Measurements from ENCODE around the gene EVPLL.
"Not testable (repeated sequence)": the region's sequence is repeated elsewhere in the genome, so short reads cannot be mapped to it uniquely, and the experiment has no call there.

Gene EVPLL

DNA sequence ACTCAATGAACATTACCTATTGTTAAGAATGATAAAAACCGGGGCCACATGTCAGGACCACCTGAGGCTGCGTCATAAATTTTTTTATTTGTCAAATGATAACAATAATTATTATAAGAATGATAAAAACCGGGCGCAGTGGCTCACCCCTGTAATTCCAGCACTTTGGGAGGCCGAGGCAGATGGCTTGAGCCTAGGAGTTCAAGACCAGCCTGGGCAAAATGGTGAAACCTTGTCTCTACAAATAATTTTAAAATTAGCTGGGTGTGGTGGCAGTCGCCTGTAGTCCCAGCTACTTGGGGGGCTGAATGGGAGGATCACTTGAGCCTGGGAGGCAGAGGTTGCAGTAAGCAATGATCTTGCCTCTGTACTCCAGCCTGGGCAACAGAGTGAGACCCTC is 13.4 kb upstream of the EVPLL start:
- DNase-seq (ENCODE audit: low read depth): no peak
- TF ChIP-seq, protein P1, sequence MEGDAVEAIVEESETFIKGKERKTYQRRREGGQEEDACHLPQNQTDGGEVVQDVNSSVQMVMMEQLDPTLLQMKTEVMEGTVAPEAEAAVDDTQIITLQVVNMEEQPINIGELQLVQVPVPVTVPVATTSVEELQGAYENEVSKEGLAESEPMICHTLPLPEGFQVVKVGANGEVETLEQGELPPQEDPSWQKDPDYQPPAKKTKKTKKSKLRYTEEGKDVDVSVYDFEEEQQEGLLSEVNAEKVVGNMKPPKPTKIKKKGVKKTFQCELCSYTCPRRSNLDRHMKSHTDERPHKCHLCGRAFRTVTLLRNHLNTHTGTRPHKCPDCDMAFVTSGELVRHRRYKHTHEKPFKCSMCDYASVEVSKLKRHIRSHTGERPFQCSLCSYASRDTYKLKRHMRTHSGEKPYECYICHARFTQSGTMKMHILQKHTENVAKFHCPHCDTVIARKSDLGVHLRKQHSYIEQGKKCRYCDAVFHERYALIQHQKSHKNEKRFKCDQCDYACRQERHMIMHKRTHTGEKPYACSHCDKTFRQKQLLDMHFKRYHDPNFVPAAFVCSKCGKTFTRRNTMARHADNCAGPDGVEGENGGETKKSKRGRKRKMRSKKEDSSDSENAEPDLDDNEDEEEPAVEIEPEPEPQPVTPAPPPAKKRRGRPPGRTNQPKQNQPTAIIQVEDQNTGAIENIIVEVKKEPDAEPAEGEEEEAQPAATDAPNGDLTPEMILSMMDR (conservative IDR thresholded peaks at IDR 0.05; ENCODE audit: control insufficient read depth, insufficient read depth, low read depth, low read length): no peak
- H3K4me3 ChIP-seq (ENCODE audit: control insufficient read depth, low read depth, low read length): no peak overlapping the region

DNA sequence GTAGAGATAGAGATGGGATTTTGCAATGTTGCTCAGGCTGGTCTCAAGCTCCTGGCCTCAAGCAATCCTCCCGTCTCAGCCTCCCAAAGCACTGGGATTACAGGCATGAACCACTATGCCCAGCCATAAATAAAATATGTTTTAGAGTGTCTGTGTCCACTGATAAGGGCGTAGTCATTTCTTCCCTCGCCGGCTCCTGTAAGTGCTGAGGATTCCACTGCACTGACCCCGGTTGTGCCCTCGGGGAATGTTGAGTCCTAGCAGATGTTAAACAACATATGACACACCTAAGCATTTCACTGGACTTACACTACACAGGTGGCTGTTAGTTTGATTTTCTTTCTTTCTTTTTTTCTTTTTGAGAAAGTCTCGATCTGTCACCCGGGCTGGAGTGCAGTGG is 8.6 kb upstream of the EVPLL start:
- TF ChIP-seq, protein P1 (conservative IDR thresholded peaks at IDR 0.05; ENCODE audit: control insufficient read depth, insufficient read depth, low read depth, low read length): no peak
- H3K4me3 ChIP-seq (ENCODE audit: control insufficient read depth, low read depth, low read length): no peak overlapping the region
- no peak for DNase-seq (ENCODE audit: low read depth)

DNA sequence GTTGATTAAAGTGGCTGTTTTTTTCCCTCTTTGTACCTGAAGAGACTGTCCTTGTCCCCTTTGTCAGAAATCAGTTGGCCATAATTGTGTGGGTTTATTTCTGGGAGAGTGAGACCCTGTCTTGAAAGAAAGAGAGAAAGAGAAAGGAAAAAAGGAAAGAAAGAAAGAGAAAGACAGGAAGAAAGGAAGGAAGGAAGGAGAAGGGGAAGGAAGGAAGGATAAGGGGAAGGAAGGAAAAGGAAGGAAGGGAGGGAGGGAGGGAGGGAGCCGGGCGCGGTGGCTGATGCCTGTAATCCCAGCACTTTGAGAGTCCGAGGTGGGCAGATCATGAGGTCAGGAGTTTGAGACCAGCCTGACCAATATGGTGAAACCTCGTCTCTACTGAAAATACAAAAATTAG is 6.8 kb upstream of the EVPLL start:
- no peak for DNase-seq (ENCODE audit: low read depth)
- no peak overlapping the region for H3K4me3 ChIP-seq (ENCODE audit: control insufficient read depth, low read depth, low read length)
- TF ChIP-seq, protein P1 (conservative IDR thresholded peaks at IDR 0.05; ENCODE audit: control insufficient read depth, insufficient read depth, low read depth, low read length): no peak

DNA sequence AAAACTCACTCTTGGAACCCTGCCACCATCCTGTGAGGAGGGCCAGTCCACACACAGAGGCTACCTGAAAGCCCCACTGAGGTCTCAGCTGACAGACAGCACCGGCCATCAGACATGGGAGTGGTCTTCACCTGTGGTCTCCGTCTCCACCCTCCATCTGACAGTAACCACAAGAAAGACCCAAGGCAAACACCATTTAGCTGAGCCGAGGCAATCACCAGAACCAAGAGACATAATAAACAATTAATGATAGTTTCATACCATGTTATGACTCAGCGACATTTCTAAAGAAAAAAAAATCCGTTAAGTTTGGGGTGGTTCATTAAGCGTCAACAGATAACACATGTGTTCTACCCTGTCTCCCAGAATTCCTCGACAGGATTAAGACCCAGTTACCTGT is 6.1 kb upstream of the EVPLL start:
- DNase-seq (ENCODE audit: low read depth): no peak
- H3K4me3 ChIP-seq (ENCODE audit: control insufficient read depth, low read depth, low read length): no peak overlapping the region
- TF ChIP-seq, protein P1 (conservative IDR thresholded peaks at IDR 0.05; ENCODE audit: control insufficient read depth, insufficient read depth, low read depth, low read length): no peak

DNA sequence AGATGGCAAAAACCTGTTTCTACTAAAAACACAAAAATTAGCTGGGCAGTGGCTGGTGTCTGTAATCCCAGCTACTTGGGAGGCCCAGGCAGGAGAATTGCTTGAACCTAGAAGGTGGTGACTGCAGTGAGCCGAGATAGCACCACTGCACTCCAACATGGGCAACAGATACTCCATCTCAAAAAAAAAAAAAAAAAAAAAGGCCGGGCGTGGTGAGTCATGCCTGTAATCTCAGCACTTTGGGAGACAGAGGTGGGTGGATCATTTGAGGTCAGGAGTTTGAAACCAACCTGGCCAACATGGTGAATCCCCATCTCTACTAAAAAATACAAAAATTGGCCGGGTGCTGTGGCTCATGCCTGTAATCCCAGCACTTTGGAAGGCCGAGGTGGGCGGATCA is 4.4 kb upstream of the EVPLL start:
- not testable (repeated sequence) for H3K4me3 ChIP-seq (ENCODE audit: control insufficient read depth, low read depth, low read length); DNase-seq (ENCODE audit: low read depth)

DNA sequence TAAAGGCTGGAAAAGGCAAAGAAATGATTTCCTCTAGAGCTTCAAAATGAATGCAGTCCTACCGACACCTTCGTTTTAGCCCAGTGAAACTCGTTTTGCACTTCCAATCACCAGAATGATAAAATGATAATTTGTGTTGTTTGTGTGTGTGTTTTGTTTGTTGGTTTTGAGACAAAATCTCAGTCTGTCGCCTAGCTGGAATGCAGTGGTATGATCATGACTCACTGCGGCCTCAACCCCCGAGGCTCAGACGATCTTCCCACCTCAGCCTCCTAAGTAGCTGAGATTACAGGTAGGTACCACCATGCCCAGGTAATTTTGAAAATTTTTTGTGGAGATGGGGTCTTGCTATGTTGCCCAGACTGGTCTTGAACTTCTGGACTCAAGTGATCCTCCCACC is 3.4 kb upstream of the EVPLL start:
- no peak overlapping the region for H3K4me3 ChIP-seq (ENCODE audit: control insufficient read depth, low read depth, low read length)
- TF ChIP-seq, protein P1 (conservative IDR thresholded peaks at IDR 0.05; ENCODE audit: control insufficient read depth, insufficient read depth, low read depth, low read length): no peak
- DNase-seq (ENCODE audit: low read depth): no peak

DNA sequence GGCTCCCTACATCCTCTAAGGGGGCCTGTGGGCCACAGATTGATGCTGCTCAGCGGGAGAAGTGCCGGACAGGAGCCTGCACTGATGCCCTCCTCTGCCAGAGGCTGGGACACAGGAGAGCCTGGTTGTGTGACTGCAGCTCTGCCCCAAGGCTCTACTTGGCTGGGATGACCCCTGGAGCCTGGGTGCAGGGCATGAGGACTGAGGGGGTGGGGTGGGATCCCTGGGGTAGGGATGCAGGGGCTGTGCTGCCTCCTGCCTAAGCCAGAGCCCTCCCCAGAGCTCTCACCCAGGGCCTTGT is 577 bp downstream of the EVPLL start:
- TF ChIP-seq, protein P1 (conservative IDR thresholded peaks at IDR 0.05; ENCODE audit: control insufficient read depth, insufficient read depth, low read depth, low read length): no peak

DNA sequence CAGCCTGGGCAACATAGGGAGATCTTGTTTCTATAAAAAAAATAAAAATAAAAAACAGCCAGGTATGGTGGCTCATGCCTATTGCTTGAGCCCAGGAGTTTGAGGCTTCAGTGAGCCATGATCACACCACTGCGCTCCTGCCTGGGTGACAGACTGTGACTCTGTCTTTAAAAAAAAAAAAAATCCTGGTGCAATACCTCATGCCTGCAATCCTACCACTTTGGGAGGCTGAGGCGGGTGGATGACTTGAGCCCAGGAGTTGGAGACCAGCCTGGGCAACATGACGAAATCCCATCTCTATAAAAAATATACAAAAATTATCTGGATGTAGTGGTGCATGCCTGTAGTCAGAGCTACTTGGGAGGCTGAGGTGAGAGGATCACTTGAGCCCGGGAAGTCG is 1.0 kb downstream of the EVPLL start:
- not testable (repeated sequence) for DNase-seq (ENCODE audit: low read depth); H3K4me3 ChIP-seq (ENCODE audit: control insufficient read depth, low read depth, low read length)

More for the DNA sequence above, 577 bp downstream of the EVPLL start:
- H3K4me3 ChIP-seq (ENCODE audit: control insufficient read depth, low read depth, low read length): no peak overlapping the region
- DNase-seq (ENCODE audit: low read depth): no peak

Measured in fibroblast of mammary gland (primary cell).